ENCODE data around the gene TEX13D.

GRCh38 chrX:124343016-124343415 is 10.6 kb downstream of the TEX13D start:
- TF ChIP-seq CTCF (IDR thresholded peaks at IDR 0.05; ENCODE audit: borderline replicate concordance, extremely low read depth, low read length, poor library complexity, severe bottlenecking) = no peak
- no peak for TF ChIP-seq EZH2 (IDR thresholded peaks at IDR 0.05; ENCODE audit: borderline replicate concordance, low read depth, low read length, severe bottlenecking)

Measured in DND-41 (cell line).